Ovary (tissue), 9 donors: ENCODE results near the gene SHPK. TPM values are rescaled to one million over a fixed set of nuclear protein-coding genes. Genes with fewer than 3 reads are reported as not detected.

Source experiments
- DNase-seq, 5 donors: peaks; one replicate each; pipeline ENCODE4 v3.0.0-alpha.2; 2019 to 2020
- H3K27ac ChIP-seq, 2 donors: fragments of 200-600 bp; one replicate each; pipeline versions ENCODE4 v1.5.1 to v1.8.0; 2019 to 2022
- H3K27me3 ChIP-seq: fragments of 200-600 bp; one replicate; pipeline ENCODE4 v1.8.0; 2022
- H3K36me3 ChIP-seq: fragments of 200-600 bp; sonication (generic); one replicate; pipeline ENCODE4 v1.5.1; 2019
- H3K4me1 ChIP-seq: one replicate; pipeline ENCODE4 v1.8.1; 2013; ENCODE audit warnings: mild to moderate bottlenecking, moderate library complexity; ENCODE audit not compliant: insufficient read depth
- H3K4me3 ChIP-seq: fragments of 200-600 bp; sonication (generic); one replicate; pipeline ENCODE4 v1.5.1; 2017
- H3K9me3 ChIP-seq, 2 donors: fragments of 200-600 bp in 1 of 2; sonication (generic) in 1 of 2; one replicate each; pipeline versions ENCODE4 v1.5.1 to v1.8.1; 2013 to 2019; ENCODE audit warnings: mild to moderate bottlenecking in 1 of 2, moderate library complexity in 1 of 2
- EP300 ChIP-seq: sonication (generic); formaldehyde crosslinking; IDR thresholded peaks from one replicate; pipeline ENCODE4 v1.6.1; 2017; ENCODE audit warnings: antibody characterized with exemption
- POLR2A ChIP-seq: fragments of 450-650 bp; IDR thresholded peaks from one replicate; pipeline ENCODE4 v1.6.1; 2017; ENCODE audit warnings: antibody characterized with exemption, mild to moderate bottlenecking, moderate library complexity
- WGBS, 3 donors: extraction: QIAGEN DNeasy Blood & Tissue Kit in 1 of 3; methylation state at CpG; one replicate each; pipeline versions ENCODE4 v1.1.5 to v1.1.7; 2013 to 2017; 5-methylcytosine and 5-hydroxymethylcytosine counted together
- intact Hi-C, 4 donors: fragments of 100-400 bp; cut with DNase I; formaldehyde crosslinking; loops; one replicate each; pipeline versions ENCODE4 v1.11.0 to v1.15.1; 2022 to 2023
- polyA plus RNA-seq, 2 donors: library from polyadenylated mRNA; stranded (reverse); fragments of 200-250 nt in 1 of 2; fragments of 350-450 nt in 1 of 2; fragmentation: Illumina TruSeq in 1 of 2; extraction: RNeasy Lipid Tissue Mini Kit (QIAGEN cat#74804) in 1 of 2; gene quantifications; one replicate each; pipeline ENCODE4 v1.2.3, GENCODE V29; 2013 to 2014
- total RNA-seq, 7 donors: library from RNA; depleted of rRNA in 2 of 7; stranded (reverse); fragments of >200 nt in 2 of 7; fragmentation: NEBNext Ultra II Directional in 3 of 7; extraction: Animal tissue kit (Norgen Biotek cat#: 25700) in 3 of 7; gene quantifications; one replicate each; pipeline versions ENCODE4 v1.1.0 to v1.2.4, GENCODE V29; 2016 to 2023
- TF ChIP-seq, protein P1 (sequence below), 3 donors: fragments of 450-650 bp in 2 of 3; fragments of 200-600 bp in 1 of 3; IDR thresholded peaks; one replicate each; pipeline versions ENCODE4 v1.5.1 to v1.8.0; 2016 to 2022; ENCODE audit warnings: antibody characterized with exemption in 3 of 3, mild to moderate bottlenecking in 1 of 3
- donor health status: DM: no; HTN: no; CAD: no; lungs with moderate emphysema.
- donor health status: DM: no; HTN: no; CAD: no.
- donor health status: Bipolar disorder and iron deficiency.
- donor health status: DM: yes; HTN: yes; CAD: no.
- donor health status: DM: no; HTN: no; CAD: no.
- donor health status: DM: yes; HTN: yes; CAD: no.

SHPK gene
- total and polyA plus RNA-seq, 9 donors = 6.6 to 16.6 (median 13.0) TPM

DNA sequence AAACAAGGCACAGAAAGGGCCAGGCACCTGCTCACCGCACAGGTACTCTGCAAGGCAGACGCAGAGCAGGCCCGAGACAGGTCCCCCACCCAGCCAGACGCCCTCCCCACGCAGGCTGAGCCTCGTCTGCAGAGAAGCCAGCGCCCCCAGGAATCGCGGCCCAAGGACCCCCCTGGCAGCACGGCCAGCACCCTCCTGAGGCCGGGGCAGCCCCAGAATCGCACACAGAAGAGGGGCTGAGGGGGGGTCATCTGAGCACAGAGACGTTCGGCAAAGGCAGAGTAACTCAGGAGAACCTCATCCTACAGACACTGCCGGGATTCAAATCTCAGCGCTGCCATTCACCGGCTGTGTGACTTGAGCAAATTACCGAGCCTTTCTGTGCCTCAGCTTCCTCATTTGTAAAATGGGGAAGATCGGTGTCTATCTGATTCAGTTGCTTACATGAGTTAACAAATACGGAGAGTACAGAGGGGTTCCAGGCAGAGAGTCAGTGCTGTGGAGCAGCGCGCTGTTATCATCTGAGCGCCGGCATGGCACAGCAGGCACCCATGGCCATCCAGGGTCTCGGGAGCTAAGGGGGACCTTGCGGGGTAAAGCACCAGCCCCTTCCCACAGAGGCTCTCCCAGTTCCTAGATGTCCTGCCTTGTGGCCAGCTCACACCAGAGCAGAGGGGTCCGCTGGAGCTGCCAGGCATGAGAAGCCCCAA is 42.9 kb upstream of the SHPK start:
- no peak for DNase-seq
- no peaks in the 10 kb centered on the region for H3K9me3 ChIP-seq
- 79 to 84% (median 81%) methylated on average over 24 to 27 of the region's 27 CpGs for WGBS, 3 donors
- H3K27ac ChIP-seq = no peak overlapping the region
- intact Hi-C loops = no loop called here
- H3K4me1 ChIP-seq = no peaks in the 10 kb centered on the region
- H3K27me3 ChIP-seq = no peaks in the 10 kb centered on the region
- no peak for TF ChIP-seq POLR2A
- TF ChIP-seq, protein P1, sequence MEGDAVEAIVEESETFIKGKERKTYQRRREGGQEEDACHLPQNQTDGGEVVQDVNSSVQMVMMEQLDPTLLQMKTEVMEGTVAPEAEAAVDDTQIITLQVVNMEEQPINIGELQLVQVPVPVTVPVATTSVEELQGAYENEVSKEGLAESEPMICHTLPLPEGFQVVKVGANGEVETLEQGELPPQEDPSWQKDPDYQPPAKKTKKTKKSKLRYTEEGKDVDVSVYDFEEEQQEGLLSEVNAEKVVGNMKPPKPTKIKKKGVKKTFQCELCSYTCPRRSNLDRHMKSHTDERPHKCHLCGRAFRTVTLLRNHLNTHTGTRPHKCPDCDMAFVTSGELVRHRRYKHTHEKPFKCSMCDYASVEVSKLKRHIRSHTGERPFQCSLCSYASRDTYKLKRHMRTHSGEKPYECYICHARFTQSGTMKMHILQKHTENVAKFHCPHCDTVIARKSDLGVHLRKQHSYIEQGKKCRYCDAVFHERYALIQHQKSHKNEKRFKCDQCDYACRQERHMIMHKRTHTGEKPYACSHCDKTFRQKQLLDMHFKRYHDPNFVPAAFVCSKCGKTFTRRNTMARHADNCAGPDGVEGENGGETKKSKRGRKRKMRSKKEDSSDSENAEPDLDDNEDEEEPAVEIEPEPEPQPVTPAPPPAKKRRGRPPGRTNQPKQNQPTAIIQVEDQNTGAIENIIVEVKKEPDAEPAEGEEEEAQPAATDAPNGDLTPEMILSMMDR (IDR thresholded peaks at IDR 0.05) = no peak
- no peak for TF ChIP-seq EP300
- H3K36me3 ChIP-seq = no peaks in the 10 kb centered on the region
- H3K4me3 ChIP-seq = no peak overlapping the region

DNA sequence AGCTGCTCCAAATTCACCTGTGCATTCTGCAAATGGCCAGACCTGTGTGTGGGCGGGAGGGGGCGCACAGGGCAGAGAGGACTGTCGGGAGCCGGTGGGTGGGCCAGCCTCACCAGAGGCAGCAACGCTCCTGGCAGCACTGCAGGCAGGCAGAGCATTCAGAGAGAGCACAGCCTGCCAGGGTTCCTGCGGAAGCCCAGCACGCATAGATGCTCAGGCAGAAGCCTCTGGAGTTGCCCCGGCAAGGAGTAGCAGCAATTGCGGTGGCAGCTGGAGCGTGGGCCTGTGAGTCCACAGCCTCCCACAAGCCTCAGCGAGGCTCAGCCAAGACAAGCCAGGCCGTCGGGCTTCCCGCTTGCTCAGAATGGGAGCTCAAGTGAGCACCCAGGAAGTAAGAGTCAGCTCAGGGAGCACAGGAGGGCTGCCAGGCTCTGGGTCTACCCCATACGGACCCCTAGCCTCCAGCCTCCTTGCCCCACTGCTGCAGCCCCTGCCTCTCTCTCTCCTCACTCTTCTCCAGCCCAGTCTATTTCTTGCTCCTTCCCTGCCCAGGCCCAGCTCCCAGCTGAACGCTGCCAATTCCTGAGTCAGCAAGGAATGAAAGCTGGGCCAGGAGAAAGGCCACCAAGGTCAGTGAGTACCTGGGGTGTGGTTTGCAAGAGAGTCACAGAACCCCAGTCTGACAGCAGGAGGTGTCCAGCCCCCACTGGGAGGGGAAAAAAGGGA is 42.2 kb upstream of the SHPK start:
- 36 to 40% (median 37%) methylated on average over 15 to 16 of the region's 16 CpGs for WGBS, 3 donors
- Histone ChIP-seq H3K27ac (no peak overlapping the region), H3K36me3 (no peaks in the 10 kb centered on the region), H3K27me3 (no peaks in the 10 kb centered on the region), H3K4me1 (no peaks in the 10 kb centered on the region), H3K9me3 (no peaks in the 10 kb centered on the region), H3K4me3 (no peak overlapping the region)
- TF ChIP-seq, protein P1 (IDR thresholded peaks at IDR 0.05) = no peak
- TF ChIP-seq POLR2A (no peak), EP300 (no peak)
- DNase-seq = no peak
- intact Hi-C loops = no loop called here

GRCh38 chr17:3675886-3676285 is 39.8 kb upstream of the SHPK start:
- Histone ChIP-seq H3K4me3 (no peak overlapping the region), H3K9me3 (no peaks in the 10 kb centered on the region), H3K27me3 (no peaks in the 10 kb centered on the region), H3K27ac (no peak overlapping the region), H3K4me1 (no peaks in the 10 kb centered on the region), H3K36me3 (no peaks in the 10 kb centered on the region)
- TF ChIP-seq POLR2A = no peak
- no peak for TF ChIP-seq EP300
- TF ChIP-seq, protein P1 (IDR thresholded peaks at IDR 0.05) = no peak
- whole genome bisulfite sequencing, 3 donors = 77 to 88% (median 81%) methylated on average over 11 of the region's 11 CpGs
- DNase-seq = no peak
- intact Hi-C loops = no loop called here

DNA sequence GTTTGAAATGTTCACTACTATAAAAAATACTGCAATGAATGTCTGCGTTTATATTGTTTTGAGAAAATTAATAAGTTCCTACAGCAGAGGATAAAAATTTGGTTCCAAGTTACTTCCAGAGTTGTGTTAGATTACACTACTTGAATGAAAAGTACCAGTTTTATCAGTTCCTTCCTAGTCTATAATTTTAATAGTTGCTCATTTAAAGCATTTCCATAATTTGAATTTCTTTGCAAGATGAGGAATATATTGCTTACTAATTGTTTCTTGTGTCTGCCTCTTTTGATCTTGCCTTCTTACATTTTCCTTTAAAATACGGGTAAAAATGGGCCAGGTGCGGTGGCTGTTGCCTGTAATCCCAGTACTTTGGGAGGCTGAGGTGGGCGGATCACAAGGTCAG is 36.5 kb upstream of the SHPK start:
- H3K27me3 ChIP-seq = no peaks in the 10 kb centered on the region
- no peak overlapping the region for H3K27ac ChIP-seq
- peaks cover 3% of the 10 kb centered on the region for H3K4me1 ChIP-seq
- H3K9me3 ChIP-seq = no peaks in the 10 kb centered on the region
- DNase-seq = no peak
- H3K36me3 ChIP-seq = no peaks in the 10 kb centered on the region
- 85 to 93% (median 88%) methylated on average over 4 of the region's 4 CpGs for WGBS, 3 donors
- no peak for TF ChIP-seq POLR2A
- no peak for TF ChIP-seq EP300
- TF ChIP-seq, protein P1 (IDR thresholded peaks at IDR 0.05) = no peak
- H3K4me3 ChIP-seq = no peak overlapping the region
- intact Hi-C loops = no loop called here
